Breast epithelium (tissue), 4 donors: ENCODE data around the gene SIDT1. TPM values are rescaled to one million over a fixed set of nuclear protein-coding genes. Genes with fewer than 3 reads are reported as not detected.

Experiments used
- DNase-seq, 2 donors: peaks; one replicate each; pipeline ENCODE4 v3.0.0-alpha.2; 2019; ENCODE audit warnings: low spot score in 2 of 2
- H3K27ac ChIP-seq, 2 donors: fragments of 200-600 bp; sonication (generic) in 1 of 2; one replicate each; pipeline ENCODE4 v1.5.1; 2016 to 2019; ENCODE audit warnings: mild to moderate bottlenecking in 1 of 2
- H3K27me3 ChIP-seq, 2 donors: fragments of 200-600 bp; sonication (generic) in 1 of 2; one replicate each; pipeline versions ENCODE4 v1.5.1 to v1.6.0; 2017 to 2019; ENCODE audit warnings: control low read depth in 1 of 2, mild to moderate bottlenecking in 1 of 2
- H3K36me3 ChIP-seq: fragments of 200-600 bp; one replicate; pipeline ENCODE4 v1.5.1; 2019
- H3K4me1 ChIP-seq, 2 donors: fragments of 200-600 bp; sonication (generic); one replicate each; pipeline ENCODE4 v1.5.1; 2016 to 2019; ENCODE audit warnings: control low read depth in 1 of 2
- H3K4me3 ChIP-seq, 3 donors: fragments of 200-600 bp; sonication (generic); 1 replicate in 2 of 3; 2 replicates in 1 of 3; pipeline ENCODE4 v1.5.1; 2016 to 2019; ENCODE audit warnings: mild to moderate bottlenecking in 3 of 3, moderate library complexity in 2 of 3
- H3K9me3 ChIP-seq, 2 donors: fragments of 200-600 bp; sonication (generic) in 1 of 2; one replicate each; pipeline ENCODE4 v1.5.1; 2016 to 2019; ENCODE audit warnings: control low read depth in 1 of 2
- POLR2A ChIP-seq: fragments of 450-650 bp; IDR thresholded peaks from one replicate; pipeline ENCODE4 v1.6.1; 2016; ENCODE audit warnings: antibody characterized with exemption, mild to moderate bottlenecking, moderate library complexity
- POLR2AphosphoS5 ChIP-seq, 3 donors: sonication (generic); formaldehyde crosslinking; IDR thresholded peaks; one replicate each; pipeline ENCODE4 v1.6.1; 2017; ENCODE audit warnings: antibody characterized with exemption in 3 of 3
- intact Hi-C: fragments of 100-400 bp; cut with DNase I; formaldehyde crosslinking; loops from one replicate; pipeline ENCODE4 v1.15.1; 2023; ENCODE audit warnings: low total_unique reads
- total RNA-seq, 3 donors: library from RNA; depleted of rRNA; stranded (reverse); fragments of >200 nt; gene quantifications; one replicate each; pipeline ENCODE4 v1.1.0, GENCODE V29; 2016
- TF ChIP-seq, protein P1 (sequence below), 3 donors: fragments of 450-650 bp; IDR thresholded peaks; one replicate each; pipeline ENCODE4 v1.5.1; 2016 to 2017; ENCODE audit warnings: antibody characterized with exemption in 3 of 3, mild to moderate bottlenecking in 3 of 3, moderate library complexity in 3 of 3

SIDT1 gene
- total RNA-seq, 3 donors from 2014 or later: 3.8 to 95.0 (median 52.8) TPM

DNA sequence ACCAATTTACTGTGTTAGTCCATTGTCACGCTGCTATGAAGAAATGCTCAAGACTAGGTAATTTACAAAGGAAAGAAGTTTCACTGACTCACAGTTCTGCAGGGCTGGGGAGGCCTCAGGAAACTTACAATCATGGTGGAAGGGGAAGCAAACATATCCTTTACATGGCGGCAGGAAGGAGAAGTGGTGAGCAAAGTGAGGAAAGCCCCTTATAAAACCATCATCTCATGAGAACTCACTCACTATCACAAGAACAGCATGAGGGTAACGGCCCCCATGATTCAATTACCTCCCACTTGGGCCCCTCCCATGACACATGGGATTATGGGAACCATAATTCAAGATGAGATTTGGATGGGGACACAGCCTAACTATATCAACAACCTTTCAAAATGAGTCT is 143.9 kb downstream of the SIDT1 start:
- Histone ChIP-seq H3K27me3 (no peaks in the 10 kb centered on the region), H3K9me3 (no peaks in the 10 kb centered on the region), H3K4me3 (no peak overlapping the region), H3K4me1 (no peaks in the 10 kb centered on the region), H3K36me3 (no peaks in the 10 kb centered on the region), H3K27ac (no peak overlapping the region)
- intact Hi-C loops: loop anchor here (5.0 kb wide), 1 partner anchor 174 kb away; no protein-coding TSS in a partner anchor
- TF ChIP-seq, protein P1, sequence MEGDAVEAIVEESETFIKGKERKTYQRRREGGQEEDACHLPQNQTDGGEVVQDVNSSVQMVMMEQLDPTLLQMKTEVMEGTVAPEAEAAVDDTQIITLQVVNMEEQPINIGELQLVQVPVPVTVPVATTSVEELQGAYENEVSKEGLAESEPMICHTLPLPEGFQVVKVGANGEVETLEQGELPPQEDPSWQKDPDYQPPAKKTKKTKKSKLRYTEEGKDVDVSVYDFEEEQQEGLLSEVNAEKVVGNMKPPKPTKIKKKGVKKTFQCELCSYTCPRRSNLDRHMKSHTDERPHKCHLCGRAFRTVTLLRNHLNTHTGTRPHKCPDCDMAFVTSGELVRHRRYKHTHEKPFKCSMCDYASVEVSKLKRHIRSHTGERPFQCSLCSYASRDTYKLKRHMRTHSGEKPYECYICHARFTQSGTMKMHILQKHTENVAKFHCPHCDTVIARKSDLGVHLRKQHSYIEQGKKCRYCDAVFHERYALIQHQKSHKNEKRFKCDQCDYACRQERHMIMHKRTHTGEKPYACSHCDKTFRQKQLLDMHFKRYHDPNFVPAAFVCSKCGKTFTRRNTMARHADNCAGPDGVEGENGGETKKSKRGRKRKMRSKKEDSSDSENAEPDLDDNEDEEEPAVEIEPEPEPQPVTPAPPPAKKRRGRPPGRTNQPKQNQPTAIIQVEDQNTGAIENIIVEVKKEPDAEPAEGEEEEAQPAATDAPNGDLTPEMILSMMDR (IDR thresholded peaks at IDR 0.05): no peak
- no peak for TF ChIP-seq POLR2A
- no peak for TF ChIP-seq POLR2AphosphoS5 (IDR thresholded peaks at IDR 0.05)
- no peak for DNase-seq

DNA sequence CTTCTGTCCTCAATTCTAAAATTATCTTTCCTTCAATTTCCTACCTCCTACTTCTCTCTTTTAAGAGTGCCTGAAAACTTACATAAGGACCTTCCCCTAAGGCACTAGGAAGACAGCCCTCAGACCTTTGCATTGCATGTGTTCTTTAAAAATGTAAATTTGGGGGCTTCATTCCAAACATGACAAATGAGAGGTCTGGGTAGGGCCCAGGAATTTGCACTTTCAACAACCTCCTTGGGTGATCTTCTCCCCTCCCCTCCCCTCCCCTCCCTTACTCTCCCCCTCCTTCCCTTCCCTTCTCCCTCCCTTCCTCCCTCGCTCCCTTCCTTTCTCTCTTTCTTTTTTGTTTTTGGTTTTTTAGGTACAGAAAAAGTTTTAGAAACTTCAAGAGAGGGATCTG is 145.4 kb downstream of the SIDT1 start:
- no peaks in the 10 kb centered on the region for H3K4me1 ChIP-seq
- H3K27ac ChIP-seq: no peak overlapping the region
- TF ChIP-seq POLR2AphosphoS5 (IDR thresholded peaks at IDR 0.05) (no peak), POLR2A (no peak)
- TF ChIP-seq, protein P1 (IDR thresholded peaks at IDR 0.05): no peak
- no peaks in the 10 kb centered on the region for H3K36me3 ChIP-seq
- DNase-seq: no peak
- H3K4me3 ChIP-seq: no peak overlapping the region
- no peaks in the 10 kb centered on the region for H3K9me3 ChIP-seq
- intact Hi-C loops: loop anchor here (5.0 kb wide), 1 partner anchor 175 kb away; no protein-coding TSS in a partner anchor
- no peaks in the 10 kb centered on the region for H3K27me3 ChIP-seq

DNA sequence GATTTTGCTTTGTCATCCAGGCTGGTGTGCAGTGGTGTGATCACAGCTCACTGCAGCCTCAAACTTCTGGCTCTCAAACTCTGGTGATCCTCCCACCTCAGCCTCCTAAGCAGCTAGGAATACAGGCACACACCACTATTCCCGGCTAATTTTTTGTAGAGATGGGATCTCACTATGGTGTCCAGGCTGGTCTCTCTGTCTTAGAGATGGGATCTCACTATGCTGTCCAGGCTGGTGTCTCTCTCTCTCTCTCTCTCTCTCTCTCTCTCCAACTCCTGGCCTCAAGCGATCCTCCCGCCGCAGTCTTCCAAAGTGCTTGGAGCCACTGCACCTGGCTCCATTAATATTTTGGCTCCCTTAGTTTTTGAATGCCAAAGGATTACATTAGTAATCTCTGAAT is 146.4 kb downstream of the SIDT1 start:
- no peak overlapping the region for H3K4me3 ChIP-seq
- no peak overlapping the region for H3K27ac ChIP-seq
- H3K9me3 ChIP-seq: no peaks in the 10 kb centered on the region
- intact Hi-C loops: loop anchor here (5.0 kb wide), 1 partner anchor 176 kb away; no protein-coding TSS in a partner anchor
- H3K27me3 ChIP-seq: no peaks in the 10 kb centered on the region
- no peaks in the 10 kb centered on the region for H3K36me3 ChIP-seq
- TF ChIP-seq, protein P1 (IDR thresholded peaks at IDR 0.05): no peak
- TF ChIP-seq POLR2A (no peak), POLR2AphosphoS5 (IDR thresholded peaks at IDR 0.05) (no peak)
- H3K4me1 ChIP-seq: no peaks in the 10 kb centered on the region
- DNase-seq: no peak

Other genes with a start within 250 kb of the SIDT1 start
- gene CFAP44, start 91.1 kb upstream of the SIDT1 start, total RNA-seq: 10 to 100 TPM in 2 of 3 donors, 1 to 10 TPM in 1; 6.6 to 28.4 (median 23.6) TPM
- gene SPICE1, start 17.4 kb upstream of the SIDT1 start, total RNA-seq: 10 to 100 TPM in 2 of 3 donors, 1 to 10 TPM in 1; 9.8 to 44.8 (median 40.6) TPM
- gene USF3, start 164.1 kb downstream of the SIDT1 start, total RNA-seq: 10 to 100 TPM; 19.7 to 38.9 (median 28.5) TPM
- gene NAA50, start 213.7 kb downstream of the SIDT1 start, total RNA-seq: 100 to 1,000 TPM in 2 of 3 donors, 10 to 100 TPM in 1; 98.0 to 140 (median 140) TPM
- 10 to 100 TPM; 44.6 to 68.5 (median 48.6) TPM for gene ATP6V1A, start 214.5 kb downstream of the SIDT1 start, total RNA-seq